Measurements from ENCODE around the gene TRIM16.
"Not testable (repeated sequence)": the region's sequence is repeated elsewhere in the genome, so short reads cannot be mapped to it uniquely, and the experiment has no call there.

Gene TRIM16

DNA sequence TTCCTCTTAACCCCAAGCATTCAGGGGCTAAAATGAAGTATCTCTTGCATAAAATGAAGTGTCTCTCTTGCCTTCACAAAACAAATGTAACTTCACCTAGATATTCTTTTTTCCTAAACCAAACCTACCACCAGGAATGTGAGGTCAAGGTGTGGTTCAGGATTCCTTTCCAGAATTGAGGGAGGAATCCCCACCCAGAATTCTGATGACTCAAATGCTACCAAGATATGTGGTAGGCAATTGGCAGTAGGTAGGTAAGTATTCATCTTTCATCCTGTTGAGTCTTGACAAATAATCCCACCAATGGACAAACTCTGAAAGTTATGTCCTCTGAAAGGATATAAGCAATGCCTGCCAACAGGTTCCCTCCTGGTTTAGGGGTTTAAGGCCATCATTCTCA lies 26.2 kb downstream of the TRIM16 start:
- DNase-seq, result no peak

DNA sequence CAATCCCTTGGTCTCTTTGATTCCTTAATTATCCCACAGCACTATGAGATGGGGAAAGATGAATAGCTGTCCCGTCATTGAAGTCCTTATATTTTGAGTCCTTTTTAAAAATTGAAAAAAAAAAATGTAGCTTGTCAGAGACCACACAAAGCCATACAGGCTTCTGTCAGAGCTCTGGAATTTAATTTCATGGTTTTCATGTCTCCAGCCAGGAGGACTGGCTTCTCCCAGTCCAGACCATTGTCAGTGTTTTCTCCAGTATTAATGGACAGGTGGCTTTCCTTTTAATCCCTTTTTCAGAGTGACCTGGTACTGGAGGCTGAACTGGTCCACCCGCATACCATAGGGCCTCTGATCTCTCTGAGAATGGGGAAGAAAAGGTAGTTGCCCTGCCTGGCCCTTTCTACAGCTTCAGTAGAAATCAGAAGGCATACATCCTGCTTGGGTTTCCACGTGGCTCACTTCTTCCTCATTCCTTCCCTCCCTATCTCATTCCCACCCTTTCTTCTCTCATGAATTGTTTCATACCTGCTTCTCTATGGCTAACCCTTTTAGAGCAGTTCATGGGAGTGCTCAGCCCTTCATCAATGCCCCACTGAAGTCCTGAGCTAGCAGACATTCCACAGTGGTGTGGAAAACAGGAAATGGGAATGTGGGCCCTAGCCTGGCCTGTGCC lies 29.1 kb downstream of the TRIM16 start:
- peak; percentile 45 for DNase-seq

DNA sequence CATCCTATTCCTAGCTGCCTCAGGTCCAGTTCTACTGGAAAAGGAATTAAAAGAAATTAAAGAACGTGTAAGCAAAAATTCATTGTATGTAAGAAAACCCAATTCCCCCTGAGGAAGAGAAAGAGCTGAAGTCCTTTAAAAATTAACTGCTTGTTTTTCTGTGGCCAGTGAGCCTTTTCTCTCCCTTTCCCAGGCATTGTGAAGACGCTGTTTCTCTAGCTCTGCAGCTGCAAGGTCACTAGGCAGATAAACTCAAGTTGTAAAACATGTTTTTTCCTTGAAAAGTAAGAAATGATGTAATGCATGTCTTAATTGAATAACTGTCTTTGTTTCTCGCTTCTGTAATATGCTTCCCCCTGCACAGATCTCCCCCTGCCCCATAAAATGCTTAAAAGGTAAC lies 29.7 kb downstream of the TRIM16 start:
- DNase-seq, result not testable (repeated sequence)

- DNase-seq, result no peak
Measured at GRCh38 chr17:15652960-15653359, 31.2 kb downstream of the TRIM16 start.

- peak; percentile 98 for DNase-seq
Measured at GRCh38 chr17:15651583-15652110, 32.5 kb downstream of the TRIM16 start.

GRCh38 chr17:15650741-15651582 lies 33.1 kb downstream of the TRIM16 start:
- DNase-seq, result no peak

- peak; percentile 28 for DNase-seq
Measured at GRCh38 chr17:15649861-15650421, 34.2 kb downstream of the TRIM16 start.

GRCh38 chr17:15648386-15648785 lies 35.7 kb downstream of the TRIM16 start:
- DNase-seq, result no peak

GRCh38 chr17:15645942-15646312 lies 38.2 kb downstream of the TRIM16 start:
- DNase-seq, result peak; percentile 34

DNA sequence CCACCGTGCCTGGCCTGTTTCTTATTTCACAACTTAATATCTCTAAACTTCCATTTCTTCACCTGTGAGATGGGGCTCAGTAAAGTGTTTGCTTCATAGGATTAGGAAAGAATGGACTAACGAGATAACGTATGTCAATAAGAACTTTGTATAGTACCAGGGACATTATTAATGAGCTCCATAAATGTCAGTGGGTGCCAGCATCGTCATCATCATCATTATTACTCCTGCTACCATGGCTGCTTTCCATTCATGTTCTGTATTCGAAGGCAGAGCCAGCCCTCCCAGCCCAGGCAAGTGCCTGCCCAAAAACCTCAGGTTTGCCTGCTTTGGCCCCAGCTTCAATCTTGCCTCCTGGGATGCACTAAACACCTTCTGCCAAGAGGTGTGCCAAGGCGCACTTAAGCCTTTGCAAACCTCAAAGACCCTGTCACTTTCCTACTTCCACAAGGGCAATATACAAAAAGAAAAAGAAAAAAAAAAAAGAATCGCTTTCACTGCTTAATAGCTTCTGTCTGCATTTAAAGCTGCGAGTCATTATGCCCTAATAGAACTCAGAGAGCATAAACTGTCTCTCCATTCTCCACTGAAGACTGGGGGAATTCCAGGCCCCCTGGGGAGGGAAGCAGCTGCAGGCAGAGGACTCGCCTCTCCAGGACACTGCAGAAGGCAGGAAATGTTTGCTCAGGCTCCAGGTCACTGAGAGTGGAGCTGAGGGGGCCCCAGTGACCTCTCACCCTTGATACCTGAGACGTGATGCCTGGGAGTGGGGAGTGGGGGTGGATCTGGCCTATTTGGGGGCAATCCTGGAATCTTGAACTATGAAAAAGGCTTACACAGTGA lies 38.8 kb downstream of the TRIM16 start:
- peak; percentile 72 for DNase-seq

DNA sequence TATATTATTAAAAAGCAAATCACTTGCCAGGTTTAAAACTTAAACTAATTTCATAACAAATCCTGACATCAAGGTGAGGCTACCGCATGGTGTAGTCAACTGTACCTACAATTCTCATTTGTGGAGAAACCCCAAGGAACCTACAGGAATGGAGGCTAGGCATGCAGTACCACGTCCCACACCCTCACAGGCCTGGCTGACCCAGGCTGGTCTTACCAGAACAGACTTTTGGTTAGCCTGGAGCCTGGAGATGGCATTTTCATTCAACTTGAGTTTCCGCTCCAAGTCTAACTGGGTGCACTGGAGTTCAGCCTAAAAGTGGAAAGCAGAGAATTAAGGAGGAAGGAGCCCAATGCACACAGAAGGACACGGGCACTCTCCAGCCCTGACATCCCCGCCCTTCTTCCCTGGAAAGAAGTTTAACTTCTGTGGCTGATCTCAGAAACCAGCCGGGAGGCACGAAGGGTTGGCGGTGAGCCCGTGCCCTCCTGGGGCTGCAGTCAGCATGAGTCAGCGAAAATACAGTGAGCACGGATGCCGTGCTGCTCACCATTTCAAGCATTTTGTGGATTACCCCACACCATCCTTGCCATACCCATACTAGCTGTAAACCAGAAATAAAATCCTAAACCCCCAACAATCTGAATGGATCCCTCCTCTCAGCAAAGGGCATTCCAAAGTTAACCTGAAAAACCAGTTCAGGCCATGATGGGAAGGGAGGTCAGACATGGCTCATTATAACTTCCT lies 41.4 kb downstream of the TRIM16 start:
- not testable (repeated sequence) for DNase-seq

- not testable (repeated sequence) for DNase-seq
Measured at GRCh38 chr17:15642014-15642413, 42.1 kb downstream of the TRIM16 start.

GRCh38 chr17:15630930-15631453 lies 53.1 kb downstream of the TRIM16 start:
- DNase-seq, result not testable (repeated sequence)

GRCh38 chr17:15629991-15630390 lies 54.1 kb downstream of the TRIM16 start:
- DNase-seq, result not testable (repeated sequence)

DNA sequence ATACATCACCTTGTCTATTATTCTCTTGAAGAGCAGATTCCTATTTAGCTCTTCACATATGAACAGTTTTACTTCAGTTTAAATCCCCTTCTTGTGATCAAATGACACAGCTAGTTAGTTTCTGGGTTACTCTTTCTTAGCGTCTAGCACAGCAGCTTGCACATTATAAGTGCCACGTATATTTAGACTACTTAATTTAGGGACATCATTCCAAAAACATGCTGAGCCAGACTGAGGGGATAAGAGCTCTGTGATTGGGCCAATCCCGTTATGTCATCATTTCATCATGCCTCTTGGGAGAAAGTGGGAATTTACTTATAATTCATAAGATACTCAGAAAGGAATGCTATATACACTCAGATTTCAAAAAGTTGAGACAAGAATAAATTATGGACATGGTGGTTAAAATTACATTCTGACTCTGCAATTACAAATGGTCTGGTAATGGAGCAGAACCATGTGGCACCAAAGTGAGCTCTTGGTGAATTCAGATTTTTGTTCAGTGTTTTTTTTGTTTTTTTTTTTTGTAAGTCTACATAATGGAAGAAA lies 60.4 kb downstream of the TRIM16 start:
- DNase-seq, result peak; percentile 60

DNA sequence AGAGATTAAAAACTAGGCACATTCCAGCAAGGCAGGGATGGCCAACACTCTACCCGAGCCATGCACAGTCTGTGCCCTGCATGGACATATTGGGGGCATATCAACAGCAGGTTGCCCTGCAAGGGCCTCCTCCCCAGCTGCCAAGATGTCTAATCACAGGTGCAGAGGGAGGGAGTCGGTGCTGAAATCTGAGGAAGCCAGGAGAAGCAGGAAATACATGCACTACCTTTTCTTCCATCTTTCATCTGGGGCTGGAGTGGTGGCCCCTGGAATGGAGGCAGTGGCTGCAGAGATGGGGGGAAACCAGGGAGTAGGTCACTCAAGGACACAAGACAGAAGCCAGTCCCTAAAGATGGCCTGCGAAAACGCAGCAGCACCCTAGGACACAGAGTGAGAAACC lies 60.9 kb downstream of the TRIM16 start:
- not testable (repeated sequence) for DNase-seq

DNA sequence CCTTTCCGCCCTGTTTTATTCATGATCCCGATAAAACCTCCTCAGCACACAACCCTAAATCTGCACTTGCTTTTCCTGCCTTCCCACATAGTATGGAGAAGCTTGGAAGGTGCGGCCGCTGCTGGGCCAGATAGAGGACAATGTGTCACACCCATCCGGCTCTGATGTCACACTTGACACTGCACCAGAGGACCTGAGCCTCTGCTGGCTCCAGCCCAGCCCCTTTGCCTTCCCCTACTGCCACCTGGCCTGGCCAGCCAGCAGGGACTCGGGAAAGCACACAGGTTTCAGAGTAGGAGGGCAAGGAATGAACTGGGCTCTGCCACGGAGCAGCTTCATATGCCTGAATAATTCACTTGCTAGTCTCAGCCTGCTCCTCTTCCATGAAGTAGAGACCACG lies 62.0 kb downstream of the TRIM16 start:
- DNase-seq, result not testable (repeated sequence)

DNA sequence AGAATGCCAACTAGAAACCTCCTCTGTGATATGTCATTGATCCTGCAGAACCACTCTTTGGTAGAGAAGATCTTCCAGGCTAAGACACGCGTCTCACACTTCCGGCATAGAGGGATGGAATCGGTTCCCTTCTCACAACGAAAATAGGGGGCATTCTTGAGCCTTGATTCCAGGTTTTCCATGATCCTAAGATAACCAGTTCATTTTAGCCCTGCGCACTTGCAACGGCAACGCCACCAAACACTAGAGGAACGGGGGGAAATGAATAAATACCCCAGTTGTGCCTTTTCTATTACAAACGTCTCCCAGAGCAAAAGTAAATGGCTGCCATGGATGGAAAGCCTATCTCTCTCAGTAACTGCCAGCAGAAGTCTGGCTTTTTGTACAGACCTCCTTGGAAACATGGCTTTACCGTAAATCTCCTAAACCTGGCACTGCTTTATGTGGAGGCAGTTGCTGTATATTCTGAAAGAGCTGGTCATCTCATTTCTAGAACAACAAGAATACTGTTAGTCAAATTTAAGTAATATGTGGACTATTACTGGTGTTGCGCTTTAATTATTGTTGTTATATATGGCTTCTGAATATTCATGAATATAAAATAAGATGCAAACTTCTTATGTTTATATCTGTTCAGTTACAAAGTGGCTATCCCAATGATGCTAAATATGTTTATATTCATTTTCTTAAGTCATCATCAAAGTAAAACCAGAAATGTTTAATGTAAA lies 64.6 kb downstream of the TRIM16 start, which contains the start of gene FBXW10B:
FBXW10B (minus strand) TSS at position 374 of the 728 bp plus-strand sequence; CDS start at position 182, 192 bp downstream.
- not testable (repeated sequence) for DNase-seq

- DNase-seq, result not testable (repeated sequence)
Measured at GRCh38 chr17:15616828-15617227, 67.3 kb downstream of the TRIM16 start.

DNA sequence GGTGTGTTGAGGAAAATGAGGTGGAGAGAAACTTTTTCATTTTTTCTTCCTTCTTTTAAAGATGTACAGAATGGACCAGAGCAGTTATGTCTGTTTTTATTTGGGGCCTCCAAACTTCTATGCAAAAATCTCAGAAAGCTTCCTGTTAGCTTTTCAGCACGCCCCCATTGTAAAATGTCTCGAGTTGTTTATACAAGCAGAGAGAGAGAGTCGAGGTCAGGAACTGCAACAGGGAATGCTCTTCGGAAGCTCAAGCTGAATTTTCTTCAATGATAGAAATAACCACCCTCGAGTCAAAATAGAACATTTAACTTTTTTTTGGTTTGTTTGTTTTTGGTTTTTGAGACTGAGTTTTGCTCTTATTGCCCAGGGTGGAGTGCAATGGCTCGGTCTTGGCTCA lies 68.3 kb downstream of the TRIM16 start:
- DNase-seq, result not testable (repeated sequence)

Data from fibroblast of upper back skin (primary cell).